ENCODE results near the gene CREB3L4. TPM values are rescaled to one million over a fixed set of nuclear protein-coding genes. Genes with fewer than 3 reads are reported as not detected.

CREB3L4 gene
- total and polyA plus RNA-seq, 4 donors: 4.4 to 10.3 (median 8.8) TPM

- no peak for DNase-seq (ENCODE audit: low spot score)
Observed at GRCh38 chr1:153929426-153929825, 38.3 kb upstream of the CREB3L4 start.

GRCh38 chr1:153929981-153930948 is 37.4 kb upstream of the CREB3L4 start:
- Histone ChIP-seq H3K4me3 (ENCODE audit: low read depth in 1 of 3, low read length in 3 of 3) (no peak overlapping the region), H3K4me1 (ENCODE audit: control insufficient read depth in 4 of 4, insufficient read depth in 4 of 4, low read length in 3 of 4) (no peaks in the 10 kb centered on the region), H3K27ac (ENCODE audit: low read depth in 1 of 2, low read length in 2 of 2) (no peak overlapping the region), H3K36me3 (ENCODE audit: control insufficient read depth in 4 of 4, insufficient read depth in 3 of 4, low read depth in 1 of 4, low read length in 3 of 4) (peaks cover 4 to 50% (median 23%) of the 10 kb centered on the region in 4 donors), H3K27me3 (ENCODE audit: control insufficient read depth in 4 of 4, insufficient read depth in 4 of 4, low read length in 3 of 4) (no peaks in the 10 kb centered on the region), H3K9ac (ENCODE audit: low read depth in 1 of 2, low read length in 2 of 2) (no peak overlapping the region), H3K9me3 (ENCODE audit: control insufficient read depth in 4 of 4, low read length in 3 of 4) (no peaks in the 10 kb centered on the region)
- TF ChIP-seq FOXA1 (IDR thresholded peaks at IDR 0.05) (no peak), RAD21 (IDR thresholded peaks at IDR 0.05) (no peak), NR2F2 (IDR thresholded peaks at IDR 0.05) (no peak), YY1 (IDR thresholded peaks at IDR 0.05) (no peak), REST (IDR thresholded peaks at IDR 0.05) (no peak), EGR1 (IDR thresholded peaks at IDR 0.05; ENCODE audit: low read depth in 2 of 2) (no peak), HNF4A (conservative IDR thresholded peaks at IDR 0.05) (no peak), TAF1 (conservative IDR thresholded peaks at IDR 0.05) (no peak), GABPA (IDR thresholded peaks at IDR 0.05 in 1 of 2, conservative IDR thresholded peaks at IDR 0.05 in 1 of 2) (no peak), JUND (IDR thresholded peaks at IDR 0.05) (no peak), RXRA (IDR thresholded peaks at IDR 0.05) (no peak), SP1 (IDR thresholded peaks at IDR 0.05) (no peak), HNF4G (IDR thresholded peaks at IDR 0.05) (no peak), ATF3 (IDR thresholded peaks at IDR 0.05) (no peak)
- TF ChIP-seq, protein P1, sequence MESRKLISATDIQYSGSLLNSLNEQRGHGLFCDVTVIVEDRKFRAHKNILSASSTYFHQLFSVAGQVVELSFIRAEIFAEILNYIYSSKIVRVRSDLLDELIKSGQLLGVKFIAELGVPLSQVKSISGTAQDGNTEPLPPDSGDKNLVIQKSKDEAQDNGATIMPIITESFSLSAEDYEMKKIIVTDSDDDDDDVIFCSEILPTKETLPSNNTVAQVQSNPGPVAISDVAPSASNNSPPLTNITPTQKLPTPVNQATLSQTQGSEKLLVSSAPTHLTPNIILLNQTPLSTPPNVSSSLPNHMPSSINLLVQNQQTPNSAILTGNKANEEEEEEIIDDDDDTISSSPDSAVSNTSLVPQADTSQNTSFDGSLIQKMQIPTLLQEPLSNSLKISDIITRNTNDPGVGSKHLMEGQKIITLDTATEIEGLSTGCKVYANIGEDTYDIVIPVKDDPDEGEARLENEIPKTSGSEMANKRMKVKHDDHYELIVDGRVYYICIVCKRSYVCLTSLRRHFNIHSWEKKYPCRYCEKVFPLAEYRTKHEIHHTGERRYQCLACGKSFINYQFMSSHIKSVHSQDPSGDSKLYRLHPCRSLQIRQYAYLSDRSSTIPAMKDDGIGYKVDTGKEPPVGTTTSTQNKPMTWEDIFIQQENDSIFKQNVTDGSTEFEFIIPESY (IDR thresholded peaks at IDR 0.05): no peak
- TF ChIP-seq, protein P2, sequence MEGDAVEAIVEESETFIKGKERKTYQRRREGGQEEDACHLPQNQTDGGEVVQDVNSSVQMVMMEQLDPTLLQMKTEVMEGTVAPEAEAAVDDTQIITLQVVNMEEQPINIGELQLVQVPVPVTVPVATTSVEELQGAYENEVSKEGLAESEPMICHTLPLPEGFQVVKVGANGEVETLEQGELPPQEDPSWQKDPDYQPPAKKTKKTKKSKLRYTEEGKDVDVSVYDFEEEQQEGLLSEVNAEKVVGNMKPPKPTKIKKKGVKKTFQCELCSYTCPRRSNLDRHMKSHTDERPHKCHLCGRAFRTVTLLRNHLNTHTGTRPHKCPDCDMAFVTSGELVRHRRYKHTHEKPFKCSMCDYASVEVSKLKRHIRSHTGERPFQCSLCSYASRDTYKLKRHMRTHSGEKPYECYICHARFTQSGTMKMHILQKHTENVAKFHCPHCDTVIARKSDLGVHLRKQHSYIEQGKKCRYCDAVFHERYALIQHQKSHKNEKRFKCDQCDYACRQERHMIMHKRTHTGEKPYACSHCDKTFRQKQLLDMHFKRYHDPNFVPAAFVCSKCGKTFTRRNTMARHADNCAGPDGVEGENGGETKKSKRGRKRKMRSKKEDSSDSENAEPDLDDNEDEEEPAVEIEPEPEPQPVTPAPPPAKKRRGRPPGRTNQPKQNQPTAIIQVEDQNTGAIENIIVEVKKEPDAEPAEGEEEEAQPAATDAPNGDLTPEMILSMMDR (IDR thresholded peaks at IDR 0.05; ENCODE audit: low read depth, low read length, missing input control): no peak
- TF ChIP-seq, protein P3, sequence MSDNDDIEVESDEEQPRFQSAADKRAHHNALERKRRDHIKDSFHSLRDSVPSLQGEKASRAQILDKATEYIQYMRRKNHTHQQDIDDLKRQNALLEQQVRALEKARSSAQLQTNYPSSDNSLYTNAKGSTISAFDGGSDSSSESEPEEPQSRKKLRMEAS (IDR thresholded peaks at IDR 0.05): no peak
- 92% methylated on average over 14 of the region's 14 CpGs for WGBS
- no peak for DNase-seq (ENCODE audit: low spot score)

More at GRCh38 chr1:153929426-153929825, 38.3 kb upstream of the CREB3L4 start:
- TF ChIP-seq NR2F2 (IDR thresholded peaks at IDR 0.05) (no peak), TAF1 (conservative IDR thresholded peaks at IDR 0.05) (no peak), RAD21 (IDR thresholded peaks at IDR 0.05) (no peak), HNF4G (IDR thresholded peaks at IDR 0.05) (no peak), YY1 (IDR thresholded peaks at IDR 0.05) (no peak), FOXA1 (IDR thresholded peaks at IDR 0.05) (no peak)
- TF ChIP-seq, protein P2 (IDR thresholded peaks at IDR 0.05; ENCODE audit: low read depth, low read length, missing input control): no peak
- H3K27me3 ChIP-seq (ENCODE audit: control insufficient read depth in 4 of 4, insufficient read depth in 4 of 4, low read length in 3 of 4): no peaks in the 10 kb centered on the region
- H3K9ac ChIP-seq (ENCODE audit: low read depth in 1 of 2, low read length in 2 of 2): no peak overlapping the region
- no peak overlapping the region for H3K4me3 ChIP-seq (ENCODE audit: low read depth in 1 of 3, low read length in 3 of 3)
- 91% methylated on average over 5 of the region's 5 CpGs for WGBS
- H3K36me3 ChIP-seq (ENCODE audit: control insufficient read depth in 4 of 4, insufficient read depth in 3 of 4, low read depth in 1 of 4, low read length in 3 of 4): peaks cover 4 to 42% (median 18%) of the 10 kb centered on the region in 4 donors
- no peak overlapping the region for H3K27ac ChIP-seq (ENCODE audit: low read depth in 1 of 2, low read length in 2 of 2)
- no peaks in the 10 kb centered on the region for H3K4me1 ChIP-seq (ENCODE audit: control insufficient read depth in 4 of 4, insufficient read depth in 4 of 4, low read length in 3 of 4)
- H3K9me3 ChIP-seq (ENCODE audit: control insufficient read depth in 4 of 4, low read length in 3 of 4): no peaks in the 10 kb centered on the region
